ENCODE data around the gene PTF1A.

DNA sequence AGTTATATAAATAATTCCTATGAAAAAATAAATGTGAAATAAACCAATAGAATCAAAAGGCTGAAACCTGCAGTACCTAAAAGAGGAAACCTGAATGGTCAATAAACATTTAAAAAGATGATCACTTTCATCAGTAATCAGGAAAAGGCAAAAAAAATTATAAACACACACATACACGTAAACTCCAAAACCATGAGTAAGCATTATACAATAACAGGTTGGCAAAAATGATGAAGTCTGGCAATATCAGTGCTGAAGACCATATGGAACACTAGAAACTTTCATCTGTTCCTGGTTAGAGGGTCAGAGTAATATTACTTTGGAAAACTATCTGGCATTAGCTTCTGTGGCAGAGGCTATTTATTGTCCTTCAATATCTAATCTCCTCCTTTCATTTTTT lies 38.5 kb downstream of the PTF1A start:
- TF ChIP-seq, protein P1, sequence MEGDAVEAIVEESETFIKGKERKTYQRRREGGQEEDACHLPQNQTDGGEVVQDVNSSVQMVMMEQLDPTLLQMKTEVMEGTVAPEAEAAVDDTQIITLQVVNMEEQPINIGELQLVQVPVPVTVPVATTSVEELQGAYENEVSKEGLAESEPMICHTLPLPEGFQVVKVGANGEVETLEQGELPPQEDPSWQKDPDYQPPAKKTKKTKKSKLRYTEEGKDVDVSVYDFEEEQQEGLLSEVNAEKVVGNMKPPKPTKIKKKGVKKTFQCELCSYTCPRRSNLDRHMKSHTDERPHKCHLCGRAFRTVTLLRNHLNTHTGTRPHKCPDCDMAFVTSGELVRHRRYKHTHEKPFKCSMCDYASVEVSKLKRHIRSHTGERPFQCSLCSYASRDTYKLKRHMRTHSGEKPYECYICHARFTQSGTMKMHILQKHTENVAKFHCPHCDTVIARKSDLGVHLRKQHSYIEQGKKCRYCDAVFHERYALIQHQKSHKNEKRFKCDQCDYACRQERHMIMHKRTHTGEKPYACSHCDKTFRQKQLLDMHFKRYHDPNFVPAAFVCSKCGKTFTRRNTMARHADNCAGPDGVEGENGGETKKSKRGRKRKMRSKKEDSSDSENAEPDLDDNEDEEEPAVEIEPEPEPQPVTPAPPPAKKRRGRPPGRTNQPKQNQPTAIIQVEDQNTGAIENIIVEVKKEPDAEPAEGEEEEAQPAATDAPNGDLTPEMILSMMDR (IDR thresholded peaks at IDR 0.05; ENCODE audit: poor library complexity) = no peak
- no peak for TF ChIP-seq EZH2phosphoT487 (IDR thresholded peaks at IDR 0.05; ENCODE audit: low read depth, severe bottlenecking, unreplicated experiment)

Data from hepatocyte (in vitro differentiated cells).